PFSK-1 (cell line): ENCODE measurements around the gene MICOS13.

ENCODE experiments used
- SIN3A ChIP-seq: IDR thresholded peaks from 2 replicates; pipeline ENCODE4 v1.6.1; 2012; ENCODE audit warnings: mild to moderate bottlenecking, low read length, moderate library complexity, borderline replicate concordance; ENCODE audit not compliant: insufficient read depth
- TAF1 ChIP-seq: IDR thresholded peaks from 2 replicates; pipeline ENCODE4 v1.6.1; 2012; ENCODE audit warnings: low read length, control low read depth, borderline replicate concordance; ENCODE audit not compliant: insufficient read depth

- TF ChIP-seq TAF1 (no peak), SIN3A (no peak)
Observed at GRCh38 chr19:5677136-5677535, 3.2 kb downstream of the MICOS13 start.
